GM19043 (cell line): Measurements from ENCODE around the gene SOCS6.

Experiments used
- ATAC-seq: cut with Tn5 transposase; IDR thresholded peaks from one replicate; pipeline ENCODE4 v1.9.1; 2021; ENCODE audit warnings: low read depth; ENCODE audit not compliant: unreplicated experiment

Gene SOCS6

GRCh38 chr18:70288171-70288850 is 534 bp upstream of the SOCS6 start:
- peak; percentile 11 for ATAC-seq

GRCh38 chr18:70289351-70290312 is 787 bp downstream of the SOCS6 start:
- peak; percentile 48 for ATAC-seq

- no peak for ATAC-seq
Observed at GRCh38 chr18:70290482-70291294, 1.8 kb downstream of the SOCS6 start.

- ATAC-seq = no peak
Observed at GRCh38 chr18:70291295-70291574, 2.4 kb downstream of the SOCS6 start.

- no peak for ATAC-seq
Observed at GRCh38 chr18:70292628-70293027, 3.8 kb downstream of the SOCS6 start.

- ATAC-seq = no peak
Observed at GRCh38 chr18:70293166-70293565, 4.3 kb downstream of the SOCS6 start.

GRCh38 chr18:70294471-70295191 is 5.8 kb downstream of the SOCS6 start:
- no peak for ATAC-seq

- ATAC-seq = no peak
Observed at GRCh38 chr18:70295192-70296188, 6.6 kb downstream of the SOCS6 start.

GRCh38 chr18:70296289-70296688 is 7.4 kb downstream of the SOCS6 start:
- no peak for ATAC-seq

- no peak for ATAC-seq
Observed at GRCh38 chr18:70296781-70297180, 7.9 kb downstream of the SOCS6 start.

- ATAC-seq = no peak
Observed at GRCh38 chr18:70299393-70299792, 10.5 kb downstream of the SOCS6 start.

- ATAC-seq = no peak
Observed at GRCh38 chr18:70301667-70302066, 12.8 kb downstream of the SOCS6 start.

- no peak for ATAC-seq
Observed at GRCh38 chr18:70308555-70309294, 19.9 kb downstream of the SOCS6 start.

GRCh38 chr18:70310560-70311320 is 21.9 kb downstream of the SOCS6 start:
- no peak for ATAC-seq

- no peak for ATAC-seq
Observed at GRCh38 chr18:70311726-70312125, 22.9 kb downstream of the SOCS6 start.

GRCh38 chr18:70313640-70314039 is 24.8 kb downstream of the SOCS6 start:
- no peak for ATAC-seq

- no peak for ATAC-seq
Observed at GRCh38 chr18:70314151-70314782, 25.4 kb downstream of the SOCS6 start.
